Choroid plexus epithelial cell (primary cell): ENCODE measurements around the gene ELF3.

Experiments used
- DNase-seq: peaks from one replicate; pipeline ENCODE4 v3.0.0-alpha.2; 2010; ENCODE audit warnings: low read depth
- H3K4me3 ChIP-seq: 2 replicates; pipeline ENCODE4 v1.5.1; 2011; ENCODE audit warnings: low read depth, mild to moderate bottlenecking, control low read depth, low read length, moderate library complexity
- TF ChIP-seq, protein P1 (sequence below): conservative IDR thresholded peaks from 2 replicates; pipeline ENCODE4 v1.5.1; 2011; ENCODE audit warnings: low read depth, mild to moderate bottlenecking, control low read depth, inconsistent platforms, low read length, moderate library complexity

Gene ELF3

DNA sequence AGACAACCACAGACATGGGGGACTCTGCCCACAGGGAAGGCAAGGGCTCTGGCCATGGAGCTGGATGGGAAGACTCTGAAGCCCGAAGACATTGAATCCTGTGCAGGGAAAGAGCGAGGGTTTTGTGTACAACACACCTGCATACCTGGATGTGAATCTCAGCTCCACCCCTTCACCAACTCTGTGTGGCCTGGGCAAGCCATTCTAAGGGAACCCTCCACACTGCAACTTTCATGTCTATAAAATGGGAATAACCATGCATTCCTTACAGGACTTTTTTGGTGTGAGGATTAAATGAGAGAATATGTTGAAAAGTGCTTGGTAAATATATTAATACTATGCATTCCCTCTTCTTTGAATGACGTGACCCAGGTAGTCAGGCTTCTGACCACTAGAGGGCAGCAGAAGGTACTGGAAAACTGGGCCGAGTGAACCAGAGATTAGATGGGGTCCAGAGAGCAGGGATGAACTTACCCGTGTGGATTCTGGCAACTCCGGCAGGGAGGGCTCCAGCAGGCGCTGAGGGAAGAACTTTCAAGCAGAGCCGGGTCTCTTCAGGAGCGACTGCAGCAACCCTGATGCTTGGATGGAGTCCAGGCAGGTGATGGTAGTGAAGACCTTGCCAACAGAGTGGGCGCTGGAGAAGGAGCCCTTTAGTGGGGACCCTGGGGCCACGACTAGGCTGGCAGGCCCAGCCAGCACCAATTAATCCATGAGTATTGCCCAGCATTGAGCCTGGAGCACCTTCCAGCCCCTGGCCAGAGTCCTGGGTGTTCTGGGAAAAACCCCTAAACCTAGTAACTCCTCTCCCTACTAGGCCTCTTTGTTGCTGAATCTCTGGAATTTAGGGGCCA is 834 bp upstream of the ELF3 start:
- TF ChIP-seq, protein P1, sequence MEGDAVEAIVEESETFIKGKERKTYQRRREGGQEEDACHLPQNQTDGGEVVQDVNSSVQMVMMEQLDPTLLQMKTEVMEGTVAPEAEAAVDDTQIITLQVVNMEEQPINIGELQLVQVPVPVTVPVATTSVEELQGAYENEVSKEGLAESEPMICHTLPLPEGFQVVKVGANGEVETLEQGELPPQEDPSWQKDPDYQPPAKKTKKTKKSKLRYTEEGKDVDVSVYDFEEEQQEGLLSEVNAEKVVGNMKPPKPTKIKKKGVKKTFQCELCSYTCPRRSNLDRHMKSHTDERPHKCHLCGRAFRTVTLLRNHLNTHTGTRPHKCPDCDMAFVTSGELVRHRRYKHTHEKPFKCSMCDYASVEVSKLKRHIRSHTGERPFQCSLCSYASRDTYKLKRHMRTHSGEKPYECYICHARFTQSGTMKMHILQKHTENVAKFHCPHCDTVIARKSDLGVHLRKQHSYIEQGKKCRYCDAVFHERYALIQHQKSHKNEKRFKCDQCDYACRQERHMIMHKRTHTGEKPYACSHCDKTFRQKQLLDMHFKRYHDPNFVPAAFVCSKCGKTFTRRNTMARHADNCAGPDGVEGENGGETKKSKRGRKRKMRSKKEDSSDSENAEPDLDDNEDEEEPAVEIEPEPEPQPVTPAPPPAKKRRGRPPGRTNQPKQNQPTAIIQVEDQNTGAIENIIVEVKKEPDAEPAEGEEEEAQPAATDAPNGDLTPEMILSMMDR, result peak; percentile 90
- no peak overlapping the region for H3K4me3 ChIP-seq
- peak; percentile 85 for DNase-seq

DNA sequence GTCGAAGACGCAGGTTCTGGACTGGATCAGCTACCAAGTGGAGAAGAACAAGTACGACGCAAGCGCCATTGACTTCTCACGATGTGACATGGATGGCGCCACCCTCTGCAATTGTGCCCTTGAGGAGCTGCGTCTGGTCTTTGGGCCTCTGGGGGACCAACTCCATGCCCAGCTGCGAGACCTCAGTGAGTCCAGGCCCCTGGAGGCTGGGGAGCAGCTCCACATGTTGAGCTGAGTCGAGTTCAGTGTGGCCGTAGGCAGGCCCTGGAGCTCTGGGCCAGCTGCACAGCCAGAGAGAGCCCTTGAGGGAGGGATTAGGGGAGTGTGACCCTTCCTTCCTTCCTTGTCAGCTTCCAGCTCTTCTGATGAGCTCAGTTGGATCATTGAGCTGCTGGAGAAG is 1.6 kb downstream of the ELF3 start:
- no peak overlapping the region for H3K4me3 ChIP-seq
- TF ChIP-seq, protein P1, result no peak
- no peak for DNase-seq

DNA sequence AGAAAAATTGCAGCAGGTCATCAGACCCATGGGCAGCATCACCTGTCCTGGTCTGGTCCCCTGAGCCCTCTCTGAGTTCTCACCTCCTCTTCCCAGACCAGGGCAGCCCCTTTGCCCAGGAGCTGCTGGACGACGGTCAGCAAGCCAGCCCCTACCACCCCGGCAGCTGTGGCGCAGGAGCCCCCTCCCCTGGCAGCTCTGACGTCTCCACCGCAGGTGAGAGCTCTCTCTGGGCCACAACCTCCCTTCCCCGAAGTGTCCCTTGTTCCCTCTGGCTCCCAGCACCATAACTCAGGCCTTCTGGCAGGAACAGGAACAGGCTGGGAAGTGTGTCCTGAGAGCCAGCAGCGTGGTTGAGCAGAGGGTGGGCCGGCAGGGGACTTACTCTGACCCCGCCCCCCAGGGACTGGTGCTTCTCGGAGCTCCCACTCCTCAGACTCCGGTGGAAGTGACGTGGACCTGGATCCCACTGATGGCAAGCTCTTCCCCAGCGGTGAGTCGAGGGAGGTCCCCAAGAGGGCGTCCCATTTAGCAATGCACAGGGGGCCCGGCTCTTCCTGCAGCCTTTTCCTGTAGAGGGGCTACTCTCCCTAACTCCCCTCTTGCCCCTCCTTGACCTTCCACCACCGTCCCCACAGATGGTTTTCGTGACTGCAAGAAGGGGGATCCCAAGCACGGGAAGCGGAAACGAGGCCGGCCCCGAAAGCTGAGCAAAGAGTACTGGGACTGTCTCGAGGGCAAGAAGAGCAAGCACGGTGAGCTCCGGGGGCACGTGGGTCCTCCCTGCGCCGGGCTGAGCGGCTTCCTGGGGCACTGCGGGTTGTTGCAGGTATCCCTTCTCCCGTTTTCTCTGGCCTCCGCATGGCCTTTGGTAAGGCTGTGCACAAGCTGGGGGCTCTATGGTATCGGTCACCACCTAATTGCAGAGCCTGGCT is 2.4 kb downstream of the ELF3 start:
- H3K4me3 ChIP-seq, result no peak overlapping the region
- DNase-seq, result no peak

DNA sequence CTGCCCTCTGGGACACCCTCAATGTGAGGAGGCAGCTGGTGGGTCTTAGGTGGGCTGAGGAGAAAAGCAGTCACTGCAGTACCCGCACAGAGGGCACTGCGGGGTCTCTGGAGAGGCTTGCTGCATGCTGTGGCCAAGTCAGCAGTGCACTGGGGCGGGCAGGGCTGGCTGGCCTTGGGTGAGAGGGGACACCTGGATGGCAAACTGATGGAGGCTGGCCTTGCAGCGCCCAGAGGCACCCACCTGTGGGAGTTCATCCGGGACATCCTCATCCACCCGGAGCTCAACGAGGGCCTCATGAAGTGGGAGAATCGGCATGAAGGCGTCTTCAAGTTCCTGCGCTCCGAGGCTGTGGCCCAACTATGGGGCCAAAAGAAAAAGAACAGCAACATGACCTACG is 3.2 kb downstream of the ELF3 start:
- TF ChIP-seq, protein P1, result no peak
- DNase-seq, result no peak
- H3K4me3 ChIP-seq, result no peak overlapping the region

More for the DNA sequence above, 2.4 kb downstream of the ELF3 start:
- TF ChIP-seq, protein P1, result no peak

DNA sequence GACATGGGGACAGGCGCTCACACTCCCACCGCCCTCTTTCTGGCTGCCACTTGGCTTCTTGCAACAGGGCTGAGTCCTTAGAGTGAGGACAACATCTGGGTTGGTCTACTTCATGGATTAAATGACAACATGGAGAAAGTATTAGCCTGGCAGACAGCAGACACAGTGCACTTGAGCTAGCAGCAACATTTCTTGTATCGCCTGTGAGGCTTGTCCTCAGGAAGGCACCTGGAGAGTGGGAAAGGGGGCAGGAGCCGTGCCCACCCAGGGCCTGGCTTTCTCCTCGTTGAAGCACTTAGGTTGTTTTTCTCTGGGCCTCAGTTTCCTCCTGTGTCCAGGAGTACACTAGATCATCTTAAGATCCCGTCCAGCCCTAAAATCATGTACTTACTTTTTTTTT is 3.7 kb downstream of the ELF3 start:
- no peak overlapping the region for H3K4me3 ChIP-seq
- DNase-seq, result no peak
- TF ChIP-seq, protein P1, result no peak

DNA sequence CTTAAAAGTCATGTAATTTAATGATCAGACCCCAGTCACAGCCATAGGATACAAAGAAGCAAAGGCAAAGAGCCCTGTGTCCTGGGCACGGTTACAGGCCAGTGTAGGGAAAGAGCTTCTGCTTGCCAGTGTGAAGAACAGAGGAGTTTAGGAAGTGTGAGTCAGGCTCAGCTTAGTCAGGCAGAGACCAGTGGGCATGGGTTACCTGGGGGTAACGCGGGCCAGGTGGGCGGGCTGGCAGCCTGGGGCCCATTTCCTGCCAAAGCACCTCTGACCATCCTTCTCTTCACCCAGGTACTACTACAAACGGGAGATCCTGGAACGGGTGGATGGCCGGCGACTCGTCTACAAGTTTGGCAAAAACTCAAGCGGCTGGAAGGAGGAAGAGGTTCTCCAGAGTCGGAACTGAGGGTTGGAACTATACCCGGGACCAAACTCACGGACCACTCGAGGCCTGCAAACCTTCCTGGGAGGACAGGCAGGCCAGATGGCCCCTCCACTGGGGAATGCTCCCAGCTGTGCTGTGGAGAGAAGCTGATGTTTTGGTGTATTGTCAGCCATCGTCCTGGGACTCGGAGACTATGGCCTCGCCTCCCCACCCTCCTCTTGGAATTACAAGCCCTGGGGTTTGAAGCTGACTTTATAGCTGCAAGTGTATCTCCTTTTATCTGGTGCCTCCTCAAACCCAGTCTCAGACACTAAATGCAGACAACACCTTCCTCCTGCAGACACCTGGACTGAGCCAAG is 4.7 kb downstream of the ELF3 start:
- H3K4me3 ChIP-seq, result no peak overlapping the region
- no peak for DNase-seq
- TF ChIP-seq, protein P1, result no peak
